ENCODE measurements around the gene GFOD1. TPM values are rescaled to one million over a fixed set of nuclear protein-coding genes. Genes with fewer than 3 reads are reported as not detected.
"Not testable (repeated sequence)": the region's sequence is repeated elsewhere in the genome, so short reads cannot be mapped to it uniquely, and the experiment has no call there.

GFOD1 gene
- total RNA-seq, 1 donor from 2014 or later = 20.2 TPM

DNA sequence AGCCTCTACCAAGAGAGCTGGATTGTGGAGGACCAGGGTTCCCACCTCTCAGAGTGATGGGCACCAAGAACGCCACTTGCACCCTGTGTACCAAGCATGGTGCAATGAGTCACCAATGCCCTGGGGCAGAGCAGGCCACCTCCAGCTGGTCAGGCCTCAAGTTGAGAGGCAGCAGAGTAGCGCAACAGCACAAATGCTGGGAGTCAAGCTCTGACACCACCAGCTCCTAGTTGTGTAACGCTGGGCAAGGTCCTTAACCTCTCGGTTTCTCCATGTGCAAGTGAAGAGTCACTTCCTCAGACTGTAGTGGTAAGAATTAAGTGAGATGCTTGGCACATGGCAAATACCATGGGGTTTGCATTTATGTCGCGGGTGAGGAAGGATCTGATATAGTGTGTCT lies 25.6 kb downstream of the GFOD1 start:
- H3K27me3 ChIP-seq (ENCODE audit: low read depth) = no peaks in the 10 kb centered on the region
- H3K36me3 ChIP-seq = no peaks in the 10 kb centered on the region
- no peak overlapping the region for H3K4me3 ChIP-seq
- H3K27ac ChIP-seq = no peak overlapping the region
- TF ChIP-seq, protein P1, sequence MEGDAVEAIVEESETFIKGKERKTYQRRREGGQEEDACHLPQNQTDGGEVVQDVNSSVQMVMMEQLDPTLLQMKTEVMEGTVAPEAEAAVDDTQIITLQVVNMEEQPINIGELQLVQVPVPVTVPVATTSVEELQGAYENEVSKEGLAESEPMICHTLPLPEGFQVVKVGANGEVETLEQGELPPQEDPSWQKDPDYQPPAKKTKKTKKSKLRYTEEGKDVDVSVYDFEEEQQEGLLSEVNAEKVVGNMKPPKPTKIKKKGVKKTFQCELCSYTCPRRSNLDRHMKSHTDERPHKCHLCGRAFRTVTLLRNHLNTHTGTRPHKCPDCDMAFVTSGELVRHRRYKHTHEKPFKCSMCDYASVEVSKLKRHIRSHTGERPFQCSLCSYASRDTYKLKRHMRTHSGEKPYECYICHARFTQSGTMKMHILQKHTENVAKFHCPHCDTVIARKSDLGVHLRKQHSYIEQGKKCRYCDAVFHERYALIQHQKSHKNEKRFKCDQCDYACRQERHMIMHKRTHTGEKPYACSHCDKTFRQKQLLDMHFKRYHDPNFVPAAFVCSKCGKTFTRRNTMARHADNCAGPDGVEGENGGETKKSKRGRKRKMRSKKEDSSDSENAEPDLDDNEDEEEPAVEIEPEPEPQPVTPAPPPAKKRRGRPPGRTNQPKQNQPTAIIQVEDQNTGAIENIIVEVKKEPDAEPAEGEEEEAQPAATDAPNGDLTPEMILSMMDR (IDR thresholded peaks at IDR 0.05) = no peak
- peak; percentile 76 for DNase-seq
- H3K9me3 ChIP-seq = no peaks in the 10 kb centered on the region
- H3K4me1 ChIP-seq = peaks cover 53% of the 10 kb centered on the region
- intact Hi-C loops (cut with DNase I) = no loop called here
- peak; percentile 64 to 82 for ATAC-seq

DNA sequence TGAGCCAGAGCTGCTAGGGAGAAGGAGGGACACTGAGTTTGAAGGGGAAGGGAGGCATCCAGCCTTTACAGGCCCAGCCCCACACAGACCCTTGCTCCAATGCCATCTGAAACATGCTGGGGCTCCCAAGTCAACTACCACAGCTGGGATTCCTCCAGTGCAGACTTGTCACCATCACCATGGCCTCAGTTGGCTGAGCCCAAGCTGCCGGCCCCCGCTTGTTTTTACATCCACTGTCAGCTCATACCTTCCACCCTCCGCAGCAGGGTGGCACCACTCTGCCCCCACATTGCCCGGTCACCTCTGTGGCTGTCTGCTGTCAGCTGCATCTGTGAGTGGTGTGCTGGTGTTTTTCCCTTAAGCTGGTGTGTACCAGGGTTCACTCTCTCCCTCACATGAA lies 26.1 kb downstream of the GFOD1 start:
- no peaks in the 10 kb centered on the region for H3K9me3 ChIP-seq
- DNase-seq (no peak), ATAC-seq (peak; percentile 18 to 23)
- intact Hi-C loops (cut with DNase I) = no loop called here
- H3K36me3 ChIP-seq = no peaks in the 10 kb centered on the region
- TF ChIP-seq, protein P1 (IDR thresholded peaks at IDR 0.05) = no peak
- H3K27me3 ChIP-seq (ENCODE audit: low read depth) = no peaks in the 10 kb centered on the region
- no peak overlapping the region for H3K4me3 ChIP-seq
- no peak overlapping the region for H3K27ac ChIP-seq
- H3K4me1 ChIP-seq = peaks cover 54% of the 10 kb centered on the region

DNA sequence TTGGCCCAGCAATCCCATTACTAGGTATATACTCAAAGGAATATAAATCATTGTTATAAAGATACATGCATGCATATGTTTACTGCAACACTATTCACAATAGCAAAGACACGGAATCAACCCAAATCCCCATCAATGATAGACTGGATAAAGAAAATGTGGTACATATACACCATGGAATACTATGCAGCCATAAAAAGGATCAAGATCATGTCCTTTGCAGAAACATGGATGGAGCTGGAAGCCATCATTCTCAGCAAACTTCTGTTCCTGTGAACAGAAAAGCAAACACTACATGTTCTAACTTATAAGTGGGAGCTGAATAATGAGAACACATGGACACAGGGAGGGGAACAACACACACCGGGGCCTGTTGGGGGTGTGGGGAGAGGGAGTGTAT lies 27.1 kb downstream of the GFOD1 start:
- ATAC-seq; H3K27ac ChIP-seq; H3K9me3 ChIP-seq; H3K27me3 ChIP-seq (ENCODE audit: low read depth); intact Hi-C loops (cut with DNase I); H3K36me3 ChIP-seq; H3K4me3 ChIP-seq; DNase-seq: not testable (repeated sequence)
- H3K4me1 ChIP-seq = peaks cover 52% of the 10 kb centered on the region

DNA sequence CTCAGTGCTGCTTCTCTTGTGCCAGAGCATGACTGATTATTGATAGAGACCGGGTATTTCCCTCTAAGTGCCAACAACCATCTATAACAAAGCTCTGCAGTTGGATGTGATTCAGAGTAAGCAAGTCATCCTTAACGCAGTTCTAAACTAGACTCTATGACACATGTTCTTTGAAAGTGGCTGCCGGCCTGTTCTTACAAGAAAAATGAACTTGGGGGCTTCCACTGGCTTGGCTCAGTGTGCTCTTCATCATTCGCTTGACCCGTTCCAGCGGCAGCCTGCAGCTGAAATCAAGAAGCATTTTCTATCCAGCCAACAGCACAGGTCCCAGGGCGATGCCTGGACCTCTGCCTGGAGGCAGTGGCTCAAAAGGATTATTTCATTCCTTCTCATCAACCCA lies 29.8 kb downstream of the GFOD1 start:
- Histone ChIP-seq H3K36me3 (no peaks in the 10 kb centered on the region), H3K27me3 (ENCODE audit: low read depth) (no peaks in the 10 kb centered on the region), H3K27ac (no peak overlapping the region), H3K4me1 (peaks cover 66% of the 10 kb centered on the region), H3K9me3 (no peaks in the 10 kb centered on the region), H3K4me3 (no peak overlapping the region)
- TF ChIP-seq, protein P1 (IDR thresholded peaks at IDR 0.05) = no peak
- ATAC-seq = no peak
- no peak for DNase-seq
- intact Hi-C loops (cut with DNase I) = no loop called here

DNA sequence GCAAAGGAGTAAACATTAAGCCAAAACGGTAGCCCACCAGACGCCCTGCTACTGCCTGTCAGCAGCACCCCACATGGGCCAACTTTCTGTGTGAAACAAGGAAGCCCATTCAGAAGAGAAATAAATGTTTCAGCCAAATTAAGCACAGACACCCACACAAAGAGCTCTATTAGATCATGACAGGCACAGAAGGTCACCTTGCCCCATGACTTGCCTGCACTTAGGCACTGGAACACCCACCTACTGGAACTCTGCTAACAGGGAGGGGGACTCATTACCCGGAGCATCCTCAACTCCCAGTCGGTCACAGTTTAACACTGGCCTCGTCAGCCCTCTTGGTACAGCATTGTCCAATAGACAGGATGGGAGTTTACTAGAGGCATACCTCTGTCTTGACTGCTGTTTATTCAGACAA lies 31.8 kb downstream of the GFOD1 start:
- Histone ChIP-seq H3K4me1 (peaks cover 54% of the 10 kb centered on the region), H3K27ac (peak overlapping the region; percentile 14), H3K9me3 (no peaks in the 10 kb centered on the region), H3K36me3 (no peaks in the 10 kb centered on the region), H3K4me3 (no peak overlapping the region), H3K27me3 (ENCODE audit: low read depth) (no peaks in the 10 kb centered on the region)
- DNase-seq (no peak), ATAC-seq (peak in 1 of 2 donors; percentile 23)
- TF ChIP-seq, protein P1 (IDR thresholded peaks at IDR 0.05) = no peak
- intact Hi-C loops (cut with DNase I) = no loop called here

DNA sequence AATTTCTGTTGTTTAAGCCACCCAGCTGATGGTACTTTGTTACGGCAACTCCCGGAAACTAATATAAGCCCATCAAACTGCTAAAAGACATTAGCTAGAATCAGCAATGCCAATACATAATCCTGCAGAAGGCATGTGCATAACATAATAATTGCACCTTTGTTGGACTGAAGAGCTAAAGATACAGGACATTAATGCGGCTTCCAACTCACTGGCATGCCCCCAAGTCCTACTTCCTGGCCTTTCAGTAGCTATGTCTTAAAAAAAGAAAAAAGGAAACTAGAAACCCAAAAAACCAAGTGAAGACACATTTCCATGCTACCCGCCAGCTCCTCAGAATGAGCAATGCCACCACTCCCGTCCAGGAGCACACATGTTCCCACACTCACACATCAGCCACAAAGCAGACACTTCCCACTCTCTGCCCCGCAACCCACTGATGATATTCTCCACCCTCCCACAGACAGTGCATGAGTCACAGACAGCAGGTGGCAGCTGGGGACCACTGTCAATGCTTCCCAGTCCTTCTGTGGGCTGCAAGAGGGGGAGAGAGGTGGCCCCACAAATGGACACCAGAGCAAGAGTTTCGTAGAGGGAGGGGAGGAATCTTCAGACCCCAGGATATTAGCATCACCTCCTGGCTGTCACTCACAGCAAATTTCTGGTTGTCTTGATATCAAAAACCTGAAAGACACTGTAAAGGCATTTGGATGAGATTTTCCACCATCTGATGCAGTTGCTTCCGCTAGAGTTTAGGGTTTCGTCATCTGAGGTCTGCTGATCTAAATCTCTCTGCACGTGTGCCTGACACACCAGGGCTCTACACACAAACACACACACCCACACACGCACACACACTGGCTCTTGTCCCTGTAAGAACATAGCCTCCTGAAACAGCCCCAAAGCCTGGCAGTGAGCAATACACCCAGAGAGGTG lies 32.8 kb downstream of the GFOD1 start:
- H3K27me3 ChIP-seq (ENCODE audit: low read depth) = no peaks in the 10 kb centered on the region
- H3K4me1 ChIP-seq = peaks cover 64% of the 10 kb centered on the region
- peak; percentile 76 to 82 for ATAC-seq
- peak overlapping the region; percentile 14 for H3K27ac ChIP-seq
- H3K36me3 ChIP-seq = no peaks in the 10 kb centered on the region
- intact Hi-C loops (cut with DNase I) = no loop called here
- TF ChIP-seq, protein P1 (IDR thresholded peaks at IDR 0.05) = peak; percentile 14
- peak; percentile 64 for DNase-seq
- H3K4me3 ChIP-seq = no peak overlapping the region
- no peaks in the 10 kb centered on the region for H3K9me3 ChIP-seq

All from lower lobe of right lung (tissue), 2 donors.